ENCODE results near the gene SAA1.

- no peak for TF ChIP-seq CTCF (IDR thresholded peaks at IDR 0.05; ENCODE audit: borderline replicate concordance, extremely low read depth, low read length, poor library complexity, severe bottlenecking)
- TF ChIP-seq EZH2 (IDR thresholded peaks at IDR 0.05; ENCODE audit: borderline replicate concordance, low read depth, low read length, severe bottlenecking): no peak
Measured at GRCh38 chr11:18315893-18316292, 49.8 kb downstream of the SAA1 start.

All from DND-41 (cell line).